Measurements from ENCODE around the gene CTIF.
"Not testable (repeated sequence)": the region's sequence is repeated elsewhere in the genome, so short reads cannot be mapped to it uniquely, and the experiment has no call there.

The CTIF gene

DNA sequence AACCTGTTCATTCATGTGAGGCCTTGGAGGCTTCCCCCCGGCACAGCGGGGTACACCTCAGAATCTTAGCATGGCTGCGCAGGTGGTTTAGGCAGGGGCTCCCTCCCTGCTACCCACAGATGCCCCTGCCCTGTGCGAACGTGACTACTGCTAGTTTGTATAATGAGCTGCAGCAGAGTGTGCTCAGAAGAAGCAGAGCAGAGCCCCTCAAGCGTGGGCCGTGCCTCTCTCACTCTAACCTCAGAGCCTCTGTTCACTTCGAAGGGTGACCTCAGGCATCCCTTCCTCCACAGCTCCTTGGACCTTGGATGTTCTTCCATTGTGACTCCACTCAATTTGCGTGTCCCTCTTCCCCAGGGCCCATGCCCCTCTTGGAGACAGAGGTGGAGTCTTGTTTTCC is 161.6 kb downstream of the CTIF start:
- DNase-seq: no peak

DNA sequence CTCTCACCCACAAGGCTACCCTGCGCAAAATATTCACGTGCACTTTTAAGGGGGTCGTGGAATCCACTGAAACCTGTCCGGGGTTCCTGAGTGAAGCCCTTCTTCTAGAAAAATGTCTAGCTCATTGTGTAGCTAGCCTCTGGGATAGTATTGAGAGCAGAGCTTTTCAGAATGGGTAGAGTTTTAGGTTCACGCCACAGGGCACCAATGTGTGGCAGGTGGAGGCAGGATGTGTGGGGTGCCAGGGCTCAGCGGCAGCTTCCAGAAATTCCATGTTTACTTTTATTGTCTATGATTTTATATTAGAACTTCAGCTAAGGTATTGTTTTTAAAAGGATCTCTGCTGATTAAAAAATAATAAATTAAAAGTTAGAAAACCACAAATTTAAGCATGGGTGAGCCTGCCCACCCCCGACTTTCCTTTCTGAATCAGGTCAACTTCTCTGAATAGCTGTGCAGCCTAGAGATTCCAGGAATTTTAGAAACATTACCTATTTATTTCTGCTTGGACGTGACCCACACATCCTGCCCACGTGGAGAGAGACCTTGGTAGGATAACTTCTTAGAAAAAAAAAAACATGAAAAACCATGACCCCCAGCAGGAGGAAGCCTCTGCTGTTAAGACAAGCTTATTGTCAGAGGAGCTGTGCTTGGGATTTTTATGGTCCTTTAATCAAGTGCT is 163.7 kb downstream of the CTIF start:
- no peak for DNase-seq

DNA sequence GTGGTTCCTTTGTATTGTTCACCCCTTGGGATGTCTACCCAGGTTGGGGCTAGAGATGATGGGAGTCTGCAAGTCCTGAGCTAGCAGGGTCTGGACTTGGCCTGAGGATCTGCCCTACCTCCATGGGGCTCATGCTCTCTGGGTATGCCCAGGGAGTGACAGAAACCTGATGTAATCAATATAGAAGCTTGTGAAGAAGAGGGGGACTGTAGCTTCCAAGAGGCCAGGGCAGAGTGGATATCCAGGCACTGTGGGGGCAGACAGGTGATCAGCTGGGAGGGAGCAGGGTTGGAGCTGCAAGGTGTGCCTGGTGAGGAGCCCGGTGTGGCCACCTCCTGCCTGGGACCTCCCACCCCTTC is 164.2 kb downstream of the CTIF start:
- DNase-seq: no peak

DNA sequence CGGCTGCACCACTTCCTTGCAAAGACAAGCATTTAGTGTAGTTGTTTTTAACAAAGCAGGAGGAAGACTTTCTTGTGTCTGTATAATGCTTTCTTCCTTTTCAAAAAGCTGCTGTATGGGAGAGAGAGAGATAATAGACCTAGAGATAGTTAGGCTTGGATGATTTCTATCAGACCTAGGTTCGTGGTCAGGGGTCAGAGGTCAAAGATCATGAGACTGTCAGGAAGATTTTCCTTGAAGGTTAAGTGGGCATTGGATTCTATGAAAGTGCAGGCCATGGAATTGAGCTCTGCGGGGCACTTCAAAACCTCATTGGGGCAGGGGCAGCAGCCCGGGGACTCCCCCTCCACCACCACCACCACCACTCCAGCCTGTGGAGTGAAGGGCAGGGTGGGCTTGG is 164.6 kb downstream of the CTIF start:
- DNase-seq: no peak

DNA sequence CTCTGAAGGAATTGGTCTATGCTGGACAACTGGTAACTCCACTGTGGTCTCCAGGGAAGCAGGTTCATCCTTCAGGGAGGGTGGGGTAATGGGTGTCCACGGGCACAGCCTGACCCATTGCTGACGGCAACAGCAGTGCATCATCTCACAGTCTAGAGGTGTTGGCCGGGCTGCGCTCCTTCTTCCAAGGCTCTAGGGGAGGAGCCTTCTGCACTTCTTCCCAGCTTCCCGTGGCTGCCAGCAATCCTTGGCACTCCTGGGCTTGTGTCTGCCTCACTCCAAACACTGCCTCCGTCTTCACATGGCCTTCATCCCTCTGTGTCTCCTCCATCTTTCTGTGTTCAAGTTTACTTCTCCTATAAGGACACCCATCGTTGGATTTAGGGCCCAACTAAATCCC is 166.2 kb downstream of the CTIF start:
- peak in 1 of 56 donors; percentile 13 for DNase-seq

DNA sequence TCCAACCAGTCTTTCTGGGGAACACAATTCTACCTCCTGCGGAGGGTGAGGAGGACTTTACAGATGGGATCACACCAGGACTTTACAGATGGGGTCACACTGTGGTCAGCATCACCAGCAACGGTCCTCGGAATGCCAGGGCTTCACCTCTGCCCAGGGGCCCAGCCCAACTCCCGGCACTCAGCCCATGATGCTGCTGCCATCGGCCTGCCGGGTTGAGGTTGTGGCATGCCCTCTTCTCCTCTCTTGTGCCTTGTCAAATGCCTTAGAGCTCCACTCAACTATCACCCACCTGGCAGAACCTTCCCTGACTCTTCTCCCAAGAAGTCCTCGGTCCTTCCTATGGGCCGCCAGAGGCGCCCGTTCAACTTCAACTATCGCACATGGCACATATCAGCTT is 166.7 kb downstream of the CTIF start:
- DNase-seq: no peak

DNA sequence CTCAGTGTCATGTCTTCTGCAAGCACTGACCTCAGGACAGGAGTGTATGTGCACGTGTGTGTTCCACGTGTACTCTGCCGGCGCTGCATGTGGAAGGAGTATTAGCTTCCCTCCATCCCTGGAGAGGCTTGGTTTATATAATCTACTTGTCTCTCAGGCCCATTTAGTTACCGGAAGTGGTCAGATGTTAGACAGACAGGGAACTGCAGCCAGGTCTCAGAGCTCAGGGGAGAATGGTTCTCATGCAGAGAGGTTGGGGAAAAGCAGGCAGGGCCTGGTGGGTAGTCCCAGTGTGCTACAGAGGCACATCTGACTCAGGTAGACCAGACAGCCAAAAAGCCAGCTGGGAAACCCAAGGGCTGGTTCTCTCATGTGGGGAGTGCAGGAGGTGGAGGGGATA is 167.9 kb downstream of the CTIF start:
- no peak for DNase-seq

DNA sequence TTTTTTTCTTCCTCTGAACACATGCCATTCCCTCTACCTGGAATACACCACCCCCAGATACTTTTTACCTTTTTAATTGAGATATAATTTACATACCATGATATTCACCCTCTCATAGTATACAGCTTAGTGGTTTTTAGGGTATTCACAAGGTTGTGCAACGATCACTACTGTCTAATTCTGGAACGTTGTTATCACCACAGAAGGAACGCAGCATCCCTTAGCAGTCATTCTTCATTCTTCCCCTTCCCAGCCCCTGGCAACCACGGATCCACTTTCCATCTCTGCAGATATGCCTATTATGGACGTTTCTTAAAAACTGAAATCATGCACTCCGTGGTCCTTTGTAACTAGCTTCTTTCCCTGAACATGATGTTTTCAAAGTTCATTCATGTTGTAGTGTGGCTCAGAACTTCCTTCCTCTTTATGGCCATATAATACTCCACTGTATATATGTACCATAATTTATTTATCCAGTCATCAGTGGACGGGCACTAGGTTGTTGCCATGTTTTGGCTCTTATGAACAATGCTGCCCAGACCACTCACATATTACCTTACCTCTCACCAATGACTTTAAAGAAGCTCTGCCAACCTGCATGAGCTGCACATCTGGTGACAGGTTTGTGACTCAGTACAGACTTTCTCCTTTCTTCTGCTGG is 168.9 kb downstream of the CTIF start:
- DNase-seq: no peak

DNA sequence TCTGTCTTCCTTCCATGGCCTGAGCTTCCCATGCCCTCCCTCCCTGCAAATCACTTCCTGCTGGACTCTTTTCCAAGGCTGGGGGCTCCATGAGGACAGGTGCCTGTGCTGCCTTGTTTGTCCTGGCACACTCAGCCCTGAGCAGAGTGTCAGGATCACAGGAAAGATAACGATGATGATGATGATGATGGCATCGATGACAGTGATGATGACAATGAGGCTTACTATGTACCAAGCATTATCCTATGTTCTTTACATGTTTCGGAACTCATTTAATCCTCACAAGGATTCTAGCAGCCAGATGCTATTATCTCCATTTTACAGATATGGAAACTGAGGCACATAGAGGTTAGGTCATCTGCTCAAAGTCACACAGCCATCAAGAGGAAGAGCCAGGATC is 170.0 kb downstream of the CTIF start:
- no peak for DNase-seq

DNA sequence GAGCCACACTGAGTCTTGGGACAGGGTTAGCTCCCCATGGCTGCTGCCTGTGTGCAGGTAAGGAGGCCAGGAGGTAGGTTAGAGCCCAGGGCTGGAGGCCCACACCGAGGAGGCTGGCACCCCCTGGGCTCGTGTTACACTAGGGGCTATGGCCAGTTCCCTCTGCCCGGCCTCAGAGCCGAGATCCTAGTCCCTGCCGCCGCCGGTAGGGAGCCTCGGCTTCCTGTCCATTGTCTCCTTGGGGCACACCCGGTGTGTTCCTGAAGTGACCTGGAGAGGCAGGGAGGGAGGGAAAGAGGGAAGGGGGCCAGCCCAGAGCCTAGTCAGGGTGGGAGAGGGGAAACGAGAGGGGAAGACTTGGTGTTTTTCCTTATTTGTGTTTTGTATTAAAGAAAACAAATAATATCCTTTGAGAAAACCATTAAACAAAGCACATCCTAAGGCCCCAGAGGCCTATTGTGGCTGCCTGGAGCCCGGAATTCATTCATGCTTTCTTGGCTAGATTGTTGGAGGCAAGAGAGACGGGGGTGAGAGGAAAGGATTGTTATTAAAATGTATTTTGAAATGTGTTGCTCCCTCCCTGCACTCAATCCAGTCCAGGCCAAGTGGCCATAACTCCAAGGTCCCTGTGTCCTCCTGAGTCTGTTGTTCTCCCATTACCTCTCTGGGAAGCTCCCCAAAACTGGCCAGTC is 170.7 kb downstream of the CTIF start:
- no peak for DNase-seq

DNA sequence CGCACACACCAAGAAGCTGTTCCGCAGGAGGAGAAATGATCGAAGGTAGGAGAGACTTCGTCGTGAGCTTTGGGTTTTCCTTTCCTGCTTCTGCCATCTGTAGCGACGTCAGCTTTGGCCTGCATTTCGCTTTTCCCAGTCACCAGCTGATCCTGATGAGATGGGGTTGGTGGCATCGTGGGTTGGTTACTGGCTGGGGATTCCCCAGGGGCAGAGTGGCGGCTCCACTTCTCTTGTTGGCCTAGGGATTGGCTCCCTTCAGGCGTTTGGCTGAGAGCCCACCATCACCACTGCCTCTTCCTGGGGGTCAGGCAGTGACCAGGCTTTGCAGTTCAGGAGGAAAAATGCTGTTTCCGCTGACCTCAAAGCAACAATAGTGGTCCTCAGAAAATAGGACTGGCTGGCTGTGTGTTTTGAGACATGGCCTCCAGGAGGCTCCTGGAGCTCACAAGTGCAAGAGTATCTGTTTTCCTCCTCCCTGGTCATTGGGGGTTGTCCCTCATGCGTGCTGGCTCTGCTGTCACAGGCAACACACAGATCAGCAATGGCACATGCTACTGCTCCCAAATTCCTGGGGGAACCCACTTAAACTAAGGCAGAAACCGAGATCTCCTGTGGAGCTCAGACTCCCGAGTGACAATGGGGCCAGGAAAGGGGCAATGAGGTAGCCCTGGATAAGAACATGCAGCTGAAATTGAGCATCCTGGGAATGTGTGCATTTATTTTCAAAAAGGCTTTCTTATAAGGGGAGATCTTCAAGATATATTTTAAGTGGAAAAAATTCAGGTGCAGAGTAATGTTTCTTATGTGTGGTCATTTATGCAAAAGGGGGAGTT is 173.0 kb downstream of the CTIF start:
- DNase-seq: peak in 22 of 56 donors; percentile 8 to 70 (median 36)

DNA sequence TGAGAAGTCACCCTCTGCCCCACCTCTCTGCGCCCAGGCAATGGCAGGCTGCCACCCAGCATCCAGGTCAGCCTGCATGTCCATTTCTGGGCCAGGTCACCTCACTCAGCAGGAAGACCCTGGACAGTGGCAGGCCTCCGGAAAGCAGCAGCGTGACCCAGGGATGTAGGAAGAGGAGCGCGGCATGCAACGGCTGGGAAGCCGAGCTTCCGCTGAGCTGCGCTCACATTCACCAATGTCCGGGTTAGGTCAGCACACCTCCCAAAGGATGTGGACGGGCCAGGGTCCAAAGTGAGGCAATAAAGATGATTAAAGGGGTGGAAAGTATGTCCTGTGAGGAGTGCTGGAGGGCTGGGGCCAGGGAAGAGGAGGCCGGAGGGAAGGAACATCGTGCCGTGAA is 174.5 kb downstream of the CTIF start:
- DNase-seq: no peak

DNA sequence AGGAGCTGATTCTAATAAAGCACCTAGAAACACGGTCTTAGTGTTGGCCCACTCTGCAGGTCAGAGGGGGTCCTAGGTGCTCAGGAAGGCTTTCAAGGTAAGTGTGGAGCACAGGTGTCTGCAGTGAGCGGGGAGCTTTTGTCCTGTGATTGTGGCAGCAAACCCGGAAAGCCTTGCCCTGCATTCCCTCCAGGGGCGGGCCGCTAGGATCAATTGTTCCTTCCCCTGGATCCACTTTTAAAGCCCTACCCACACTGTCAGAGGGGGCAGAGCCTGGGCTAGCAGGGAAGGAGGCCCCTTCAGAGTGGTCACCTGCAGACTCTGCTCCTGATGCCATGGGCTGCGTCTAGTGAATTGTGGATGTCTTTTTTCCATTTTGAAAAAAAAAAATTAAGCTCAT is 176.0 kb downstream of the CTIF start:
- DNase-seq: no peak

DNA sequence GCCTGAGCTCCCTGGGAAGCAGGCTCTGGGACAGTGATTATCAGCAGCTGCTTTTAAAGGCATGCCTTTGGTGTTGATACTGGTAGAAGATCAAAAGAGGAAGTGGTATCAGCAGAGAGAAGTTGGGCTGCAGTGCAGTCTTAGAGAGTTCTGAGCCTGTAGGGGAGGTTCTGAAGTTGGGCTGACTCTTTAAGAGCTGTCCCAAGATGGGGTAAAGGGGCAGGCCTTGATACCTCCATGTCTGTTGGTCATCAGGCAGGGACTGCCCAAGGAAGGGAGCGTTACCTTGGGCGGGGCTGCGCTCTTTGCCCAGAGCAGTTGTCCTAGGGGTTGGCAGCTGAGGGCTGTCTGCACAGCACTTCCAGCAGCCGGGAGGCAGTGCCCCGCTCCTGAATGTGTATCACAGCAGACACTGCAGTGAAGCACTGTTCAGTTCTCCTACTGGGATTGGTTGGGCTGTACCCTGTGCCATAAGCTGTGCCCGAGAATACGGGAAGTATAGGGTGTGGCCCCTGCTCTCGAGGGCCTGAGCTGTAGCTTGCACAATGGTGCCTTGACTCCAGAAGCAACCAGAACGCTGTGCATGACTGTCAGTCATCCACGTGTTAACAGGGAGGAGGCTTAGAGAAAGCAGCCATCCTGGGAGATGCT is 177.0 kb downstream of the CTIF start:
- peak in 5 of 56 donors; percentile 7 to 31 (median 22) for DNase-seq

DNA sequence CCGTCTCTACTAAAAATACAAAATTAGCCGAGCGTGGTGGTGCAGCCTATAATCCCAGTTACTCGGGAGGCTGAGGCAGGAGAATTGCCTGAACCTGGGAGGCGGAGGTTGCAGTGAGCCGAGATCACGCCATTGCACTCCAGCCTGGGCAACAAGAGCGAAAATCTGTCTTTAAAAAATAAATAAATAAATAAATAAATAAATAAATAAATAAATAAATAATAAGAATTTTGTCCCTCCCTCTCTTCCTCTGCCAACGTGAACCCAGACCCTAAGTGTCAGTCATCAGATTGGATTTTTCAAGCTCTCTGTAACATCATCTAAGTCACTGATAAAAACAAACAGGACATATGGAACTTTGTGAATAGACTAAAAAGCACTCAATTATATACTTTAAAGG is 178.4 kb downstream of the CTIF start:
- DNase-seq: not testable (repeated sequence)

DNA sequence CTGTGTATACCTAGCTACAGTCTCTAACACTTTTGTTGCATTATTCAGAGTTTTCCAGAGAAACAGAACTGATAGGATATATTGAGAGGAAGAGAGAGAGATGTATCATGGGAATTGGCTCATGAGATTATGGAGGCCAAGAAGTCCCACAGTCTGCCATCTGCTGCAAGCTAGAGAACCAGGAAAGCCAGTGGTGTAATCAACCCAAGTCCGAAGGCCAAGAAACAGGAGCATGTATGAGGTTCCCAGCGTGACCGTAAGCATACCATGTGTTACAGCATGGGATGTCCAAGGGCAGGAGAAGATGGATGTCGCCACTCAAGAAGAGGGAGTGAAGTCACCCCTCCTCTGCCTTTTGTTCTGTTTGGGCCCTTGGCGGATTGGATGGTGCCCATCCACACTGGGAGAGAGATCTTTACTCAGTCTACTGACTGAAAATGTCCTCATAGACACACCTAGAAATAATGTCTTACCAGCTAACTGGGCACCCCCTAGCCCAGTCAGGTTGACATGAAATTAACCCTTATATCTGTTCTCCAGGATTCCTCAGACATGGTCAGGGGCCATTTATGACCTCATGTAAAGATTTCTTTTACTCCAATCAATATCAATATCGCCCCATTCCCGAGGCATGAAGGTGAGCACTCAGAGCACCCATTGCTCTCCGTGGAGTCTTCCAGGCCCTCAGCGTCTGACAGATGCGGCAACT is 179.6 kb downstream of the CTIF start:
- DNase-seq: no peak

DNA sequence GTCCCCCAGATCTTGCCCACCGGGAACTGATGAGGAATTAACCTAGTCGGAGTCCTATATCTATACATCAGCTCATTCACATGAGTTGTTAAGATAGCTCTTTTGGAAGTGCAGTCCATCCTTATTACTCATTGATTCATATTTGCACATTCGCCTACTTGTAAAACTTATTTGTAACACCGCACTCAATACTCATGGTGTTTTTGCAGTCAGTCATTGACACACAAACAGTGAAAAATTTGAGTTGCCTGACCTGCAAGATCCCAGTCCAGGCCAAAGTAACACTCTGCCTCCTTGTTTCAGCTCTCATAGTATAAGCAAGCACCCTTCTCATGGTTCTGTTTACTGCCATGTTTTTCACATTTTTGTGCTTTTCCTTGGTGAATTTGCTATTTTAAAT is 180.6 kb downstream of the CTIF start:
- no peak for DNase-seq

DNA sequence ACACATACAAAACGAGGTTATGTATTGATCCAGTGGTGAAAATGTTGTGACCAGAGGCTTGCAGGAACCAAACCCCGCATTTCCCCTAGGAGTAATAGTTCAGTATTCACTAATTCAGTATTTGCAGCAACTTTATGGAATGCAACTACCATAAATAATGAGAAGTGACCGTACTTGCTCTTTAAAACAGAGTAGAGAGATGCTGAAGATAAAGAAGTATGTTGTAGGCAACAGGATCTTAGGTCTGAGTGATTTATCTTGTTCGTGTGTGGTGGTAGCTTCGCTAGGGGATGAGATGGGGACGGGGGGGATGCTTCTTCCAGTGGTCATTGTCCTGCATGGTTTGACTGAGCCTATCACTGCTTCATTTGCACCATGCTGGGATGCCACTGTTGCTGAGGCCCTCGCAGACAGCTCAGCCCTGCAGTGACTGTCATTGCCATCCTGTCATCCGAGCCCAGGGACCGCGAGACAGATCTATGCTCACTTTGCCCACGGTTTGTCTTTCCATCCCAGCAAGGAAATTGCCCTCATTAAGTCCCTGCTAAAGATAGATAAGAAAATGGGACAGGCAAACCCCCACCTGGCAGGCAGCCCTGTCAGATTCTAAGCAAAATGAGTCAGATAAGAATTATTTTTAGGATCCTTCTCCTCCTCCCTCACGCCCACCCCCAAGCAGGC is 181.3 kb downstream of the CTIF start:
- peak in 29 of 56 donors; percentile 12 to 83 (median 47) for DNase-seq

DNA sequence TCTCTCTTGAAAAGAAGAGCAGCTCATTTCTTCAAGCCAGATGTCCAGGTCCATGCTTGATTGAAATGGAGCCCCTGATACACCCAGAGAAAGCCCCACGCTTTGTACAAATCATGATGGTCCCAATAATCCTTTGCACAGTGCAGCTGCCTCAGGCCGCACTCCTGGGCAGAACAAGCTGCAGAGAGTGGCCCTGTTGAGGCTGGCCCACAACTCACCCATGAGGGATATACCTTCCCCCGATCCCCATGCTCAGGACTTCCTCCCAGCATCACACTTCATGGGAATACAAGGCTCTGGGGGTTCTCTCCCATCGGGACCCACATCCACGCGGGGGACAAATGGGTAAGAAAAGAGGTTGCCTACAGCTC is 181.8 kb downstream of the CTIF start:
- no peak for DNase-seq

DNA sequence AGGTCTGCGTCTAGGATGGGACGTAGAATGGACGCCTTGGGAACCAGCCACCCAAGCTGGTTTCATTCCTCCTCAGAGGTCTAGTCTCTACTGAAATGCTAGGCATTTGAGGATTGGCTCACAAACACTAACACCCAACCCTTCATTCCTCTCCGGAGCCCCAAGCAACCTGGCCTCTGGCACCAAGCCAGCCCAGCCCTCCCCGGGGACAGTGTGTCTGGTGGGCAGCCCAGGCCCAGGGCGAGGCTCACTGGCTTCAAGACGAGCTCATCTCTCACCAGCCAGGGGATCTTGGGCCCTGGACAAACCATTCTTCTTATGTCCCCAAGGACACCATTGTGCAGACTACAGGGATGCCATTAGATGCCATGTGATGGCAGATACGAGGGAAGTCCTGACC is 182.5 kb downstream of the CTIF start:
- DNase-seq: no peak
